Upper lobe of left lung (tissue), 6 donors: ENCODE measurements around the gene PRRC2B. TPM values are rescaled to one million over a fixed set of nuclear protein-coding genes. Genes with fewer than 3 reads are reported as not detected.
"Not testable (repeated sequence)": the region's sequence is repeated elsewhere in the genome, so short reads cannot be mapped to it uniquely, and the experiment has no call there.

Experiments
- ATAC-seq, 2 donors: fragments of 200-7000 bp; cut with Tn5 transposase; one replicate each; pipeline ENCODE4 v1.9.1; 2022; ENCODE audit warnings: mild to moderate bottlenecking in 2 of 2, moderate library complexity in 2 of 2; ENCODE audit not compliant: low FRiP score in 2 of 2
- DNase-seq, 2 donors: peaks; one replicate each; pipeline ENCODE4 v3.0.0-alpha.2; 2019 to 2020
- H3K27ac ChIP-seq, 4 donors: fragments of 200-600 bp; sonication (generic); one replicate each; pipeline ENCODE4 v1.5.1; 2016 to 2019
- H3K27me3 ChIP-seq, 4 donors: fragments of 200-600 bp; sonication (generic); one replicate each; pipeline ENCODE4 v1.5.1; 2017 to 2019
- H3K36me3 ChIP-seq, 4 donors: fragments of 200-600 bp; sonication (generic); one replicate each; pipeline ENCODE4 v1.5.1; 2016 to 2019
- H3K4me1 ChIP-seq, 4 donors: fragments of 200-600 bp; sonication (generic); one replicate each; pipeline ENCODE4 v1.5.1; 2018 to 2019
- H3K4me3 ChIP-seq, 4 donors: fragments of 200-600 bp; sonication (generic); one replicate each; pipeline ENCODE4 v1.5.1; 2017 to 2019; ENCODE audit warnings: mild to moderate bottlenecking in 2 of 4, moderate library complexity in 1 of 4
- H3K9me3 ChIP-seq, 4 donors: fragments of 200-600 bp; sonication (generic); one replicate each; pipeline ENCODE4 v1.5.1; 2018 to 2019
- EP300 ChIP-seq, 4 donors: sonication (generic); formaldehyde crosslinking; IDR thresholded peaks; one replicate each; pipeline ENCODE4 v1.5.1; 2017; ENCODE audit warnings: antibody characterized with exemption in 4 of 4, control low read depth in 2 of 4
- POLR2A ChIP-seq, 4 donors: fragments of 450-650 bp; IDR thresholded peaks; one replicate each; pipeline ENCODE4 v1.5.1; 2016 to 2017; ENCODE audit warnings: antibody characterized with exemption in 4 of 4, mild to moderate bottlenecking in 2 of 4
- POLR2AphosphoS5 ChIP-seq, 2 donors: sonication (generic); formaldehyde crosslinking; IDR thresholded peaks; one replicate each; pipeline ENCODE4 v1.5.1; 2017; ENCODE audit warnings: antibody characterized with exemption in 2 of 2
- WGBS, 2 donors: methylation state at CpG; one replicate each; pipeline ENCODE4 v1.1.5; 2017 to 2018; 5-methylcytosine and 5-hydroxymethylcytosine counted together
- total RNA-seq, 6 donors: library from RNA; depleted of rRNA in 4 of 6; stranded (reverse); fragments of >200 nt in 4 of 6; gene quantifications; one replicate each; pipeline versions ENCODE4 v1.1.0 to v1.2.1, GENCODE V29; 2016 to 2021
- TF ChIP-seq, protein P1 (sequence below), 6 experiments: fragments of 450-650 bp in 4 of 6; fragments of 200-600 bp in 2 of 6; sonication (generic) in 2 of 6; IDR thresholded peaks; one replicate each; pipeline ENCODE4 v1.5.1; 2016 to 2019; ENCODE audit warnings: antibody characterized with exemption in 6 of 6
- donor health status: DM: no; HTN: no; CAD: no; lungs with moderate emphysema.
- donor health status: DM: no; HTN: yes; CAD: no; lungs with severe emphysema.

The PRRC2B gene
- total RNA-seq, 6 donors from 2014 or later: 114 to 348 (median 186) TPM

- Histone ChIP-seq H3K36me3 (no peaks in the 10 kb centered on the region), H3K4me1 (peaks cover 5 to 11% (median 7%) of the 10 kb centered on the region in 4 donors), H3K4me3 (no peak overlapping the region), H3K9me3 (no peaks in the 10 kb centered on the region), H3K27me3 (no peaks in the 10 kb centered on the region), H3K27ac (no peak overlapping the region)
- DNase-seq (no peak), ATAC-seq (peak in 1 of 2 donors; percentile 32)
- TF ChIP-seq EP300 (IDR thresholded peaks at IDR 0.05) (no peak), POLR2A (IDR thresholded peaks at IDR 0.05) (no peak), POLR2AphosphoS5 (IDR thresholded peaks at IDR 0.05) (no peak)
- TF ChIP-seq, protein P1, sequence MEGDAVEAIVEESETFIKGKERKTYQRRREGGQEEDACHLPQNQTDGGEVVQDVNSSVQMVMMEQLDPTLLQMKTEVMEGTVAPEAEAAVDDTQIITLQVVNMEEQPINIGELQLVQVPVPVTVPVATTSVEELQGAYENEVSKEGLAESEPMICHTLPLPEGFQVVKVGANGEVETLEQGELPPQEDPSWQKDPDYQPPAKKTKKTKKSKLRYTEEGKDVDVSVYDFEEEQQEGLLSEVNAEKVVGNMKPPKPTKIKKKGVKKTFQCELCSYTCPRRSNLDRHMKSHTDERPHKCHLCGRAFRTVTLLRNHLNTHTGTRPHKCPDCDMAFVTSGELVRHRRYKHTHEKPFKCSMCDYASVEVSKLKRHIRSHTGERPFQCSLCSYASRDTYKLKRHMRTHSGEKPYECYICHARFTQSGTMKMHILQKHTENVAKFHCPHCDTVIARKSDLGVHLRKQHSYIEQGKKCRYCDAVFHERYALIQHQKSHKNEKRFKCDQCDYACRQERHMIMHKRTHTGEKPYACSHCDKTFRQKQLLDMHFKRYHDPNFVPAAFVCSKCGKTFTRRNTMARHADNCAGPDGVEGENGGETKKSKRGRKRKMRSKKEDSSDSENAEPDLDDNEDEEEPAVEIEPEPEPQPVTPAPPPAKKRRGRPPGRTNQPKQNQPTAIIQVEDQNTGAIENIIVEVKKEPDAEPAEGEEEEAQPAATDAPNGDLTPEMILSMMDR (IDR thresholded peaks at IDR 0.05): no peak
- WGBS, 2 donors: 77 to 88% methylated on average over 6 to 10 of the region's 10 CpGs
Observed at GRCh38 chr9:131348631-131349521, 45.0 kb upstream of the PRRC2B start.

GRCh38 chr9:131349522-131349880, 44.4 kb upstream of the PRRC2B start:
- peak overlapping the region in 1 of 4 donors; percentile 19 for H3K27ac ChIP-seq
- peaks cover 5 to 11% (median 7%) of the 10 kb centered on the region in 4 donors for H3K4me1 ChIP-seq
- 61 to 80% methylated on average over 1 to 5 of the region's 5 CpGs for WGBS, 2 donors
- no peaks in the 10 kb centered on the region for H3K36me3 ChIP-seq
- no peaks in the 10 kb centered on the region for H3K9me3 ChIP-seq
- no peaks in the 10 kb centered on the region for H3K27me3 ChIP-seq
- peak overlapping the region in 2 of 4 donors; percentile 19 to 38 for H3K4me3 ChIP-seq
- no peak for TF ChIP-seq EP300 (IDR thresholded peaks at IDR 0.05)
- TF ChIP-seq, protein P1 (IDR thresholded peaks at IDR 0.05): no peak
- no peak for TF ChIP-seq POLR2A (IDR thresholded peaks at IDR 0.05)
- TF ChIP-seq POLR2AphosphoS5 (IDR thresholded peaks at IDR 0.05): no peak
- ATAC-seq (peak in 1 of 2 donors; percentile 8), DNase-seq (no peak)

DNA sequence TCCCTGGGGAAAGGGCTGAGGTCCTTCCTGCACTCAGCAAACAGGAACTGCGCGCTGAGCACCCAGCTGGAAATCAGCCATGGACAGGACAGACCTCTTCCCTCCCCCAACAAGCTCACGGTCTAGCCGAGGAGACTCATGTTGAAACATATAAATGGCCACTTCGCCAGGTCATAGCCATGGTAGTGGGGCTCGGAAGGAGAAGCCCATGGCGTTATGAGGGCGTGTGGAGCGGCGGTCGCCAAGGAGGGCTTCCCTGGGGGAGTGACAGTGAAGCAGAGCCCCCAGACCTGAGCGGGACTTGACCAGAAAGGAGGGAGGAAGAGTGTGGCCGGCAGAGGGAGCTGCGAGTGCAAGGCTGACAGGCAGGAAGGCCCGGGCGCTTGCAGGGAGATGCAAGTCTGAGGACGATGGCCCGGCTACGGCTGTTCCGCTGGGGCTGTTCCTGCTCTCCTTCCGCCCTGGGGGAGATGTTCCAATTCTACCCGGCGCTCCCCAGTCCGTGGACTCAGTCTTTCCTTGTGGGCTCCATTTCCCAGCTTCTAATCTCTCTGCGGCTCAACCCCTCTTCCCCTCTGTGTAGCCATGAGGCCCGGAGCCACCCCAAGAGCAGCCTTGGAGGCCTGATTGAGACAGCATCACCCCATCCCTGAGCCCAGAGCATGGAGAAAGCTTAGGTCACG, 43.9 kb upstream of the PRRC2B start:
- DNase-seq: peak; percentile 87 to 93
- TF ChIP-seq POLR2AphosphoS5 (IDR thresholded peaks at IDR 0.05) (no peak), EP300 (IDR thresholded peaks at IDR 0.05) (no peak), POLR2A (IDR thresholded peaks at IDR 0.05) (no peak)
- TF ChIP-seq, protein P1 (IDR thresholded peaks at IDR 0.05): peak; percentile 76 to 92 (median 86)
- peak overlapping the region in 3 of 4 donors; percentile 19 to 38 (median 28) for H3K4me3 ChIP-seq
- H3K27ac ChIP-seq: peak overlapping the region in 1 of 4 donors; percentile 19
- no peaks in the 10 kb centered on the region for H3K9me3 ChIP-seq
- peaks cover 5 to 11% (median 7%) of the 10 kb centered on the region in 4 donors for H3K4me1 ChIP-seq
- no peaks in the 10 kb centered on the region for H3K36me3 ChIP-seq
- ATAC-seq: peak; percentile 93 to 96
- no peaks in the 10 kb centered on the region for H3K27me3 ChIP-seq
- WGBS, 2 donors: 7 to 10% methylated on average over 24 to 25 of the region's 27 CpGs

DNA sequence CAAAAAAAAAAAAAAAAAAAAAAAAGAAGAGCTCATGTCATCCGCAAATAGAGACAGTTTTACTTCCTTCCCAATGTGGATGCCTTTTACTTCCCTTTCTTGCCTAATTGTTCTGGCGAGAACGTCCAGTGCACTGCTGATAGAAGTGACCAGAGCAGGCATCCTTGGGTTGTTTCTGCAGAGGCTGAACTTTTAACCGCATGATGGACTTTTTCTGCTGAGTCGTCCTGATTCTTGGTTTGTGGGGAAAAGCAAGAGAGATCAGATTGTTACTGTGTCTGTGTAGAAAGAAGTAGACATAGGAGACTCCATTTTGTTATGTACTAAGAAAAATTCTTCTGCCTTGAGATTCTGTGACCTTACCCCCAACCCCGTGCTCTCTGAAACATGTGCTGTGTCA, 37.4 kb upstream of the PRRC2B start:
- not testable (repeated sequence) for H3K27me3 ChIP-seq, H3K4me3 ChIP-seq, H3K9me3 ChIP-seq, H3K4me1 ChIP-seq, H3K36me3 ChIP-seq, H3K27ac ChIP-seq
- 27 to 38% methylated on average over 5 of the region's 6 CpGs for WGBS, 2 donors
- peak in 1 of 2 donors; percentile 47 for DNase-seq
- ATAC-seq: peak; percentile 62 to 89

DNA sequence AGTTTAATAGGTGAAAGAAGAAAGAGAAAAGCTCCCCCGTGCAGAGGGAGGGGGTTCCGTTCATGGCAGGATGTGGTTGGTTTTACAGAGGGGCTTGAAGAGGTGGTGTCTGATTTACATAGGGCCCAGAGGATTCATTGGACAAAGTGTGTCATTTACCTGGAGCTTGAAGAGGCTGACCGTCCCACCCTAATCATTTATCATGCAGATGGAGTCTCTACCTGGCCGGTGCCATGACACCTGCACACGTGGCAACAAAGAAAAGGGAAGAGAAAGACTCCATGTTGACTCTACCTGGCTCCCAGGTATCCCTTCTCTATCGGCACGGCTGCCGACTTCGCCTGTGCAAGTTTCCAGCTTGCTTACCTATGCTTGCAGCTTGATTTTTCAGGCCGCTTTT, 35.3 kb upstream of the PRRC2B start:
- 80 to 82% methylated on average over 10 of the region's 10 CpGs for WGBS, 2 donors

More for the DNA sequence above, 35.3 kb upstream of the PRRC2B start:
- H3K4me1 ChIP-seq: peaks cover 0 to 12% (median 6%) of the 10 kb centered on the region in 4 donors
- DNase-seq: no peak
- H3K4me3 ChIP-seq: no peak overlapping the region
- no peaks in the 10 kb centered on the region for H3K9me3 ChIP-seq
- no peaks in the 10 kb centered on the region for H3K27me3 ChIP-seq
- no peak overlapping the region for H3K27ac ChIP-seq
- TF ChIP-seq POLR2AphosphoS5 (IDR thresholded peaks at IDR 0.05): no peak
- H3K36me3 ChIP-seq: no peaks in the 10 kb centered on the region
- ATAC-seq: no peak
